Measurements from ENCODE around the gene COL4A5.

The COL4A5 gene

DNA sequence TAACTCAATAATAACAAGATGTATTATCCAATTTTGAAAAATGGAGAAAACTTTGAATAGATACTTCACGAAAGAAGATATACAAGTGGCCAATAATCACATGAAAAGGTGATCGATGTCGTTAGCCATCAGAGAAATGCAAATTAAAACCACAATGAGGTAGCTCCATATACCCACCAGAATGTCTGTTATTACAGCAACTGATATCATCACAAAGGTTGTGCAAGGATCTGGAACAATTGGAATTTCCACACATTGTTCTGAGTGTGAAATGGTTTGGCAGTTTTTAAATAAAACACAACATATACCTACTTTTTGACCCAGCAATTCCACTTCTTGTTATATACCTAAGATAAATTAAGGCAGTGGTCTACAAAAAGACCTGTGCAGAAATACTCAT, 225.1 kb downstream of the COL4A5 start:
- TF ChIP-seq CTCF (IDR thresholded peaks at IDR 0.05; ENCODE audit: control insufficient read depth, insufficient read depth, low read depth, low read length, missing control alignments): no peak
- no peak for DNase-seq (ENCODE audit: low read depth)
- no peak overlapping the region for H3K4me3 ChIP-seq (ENCODE audit: control insufficient read depth, low read depth, low read length)

DNA sequence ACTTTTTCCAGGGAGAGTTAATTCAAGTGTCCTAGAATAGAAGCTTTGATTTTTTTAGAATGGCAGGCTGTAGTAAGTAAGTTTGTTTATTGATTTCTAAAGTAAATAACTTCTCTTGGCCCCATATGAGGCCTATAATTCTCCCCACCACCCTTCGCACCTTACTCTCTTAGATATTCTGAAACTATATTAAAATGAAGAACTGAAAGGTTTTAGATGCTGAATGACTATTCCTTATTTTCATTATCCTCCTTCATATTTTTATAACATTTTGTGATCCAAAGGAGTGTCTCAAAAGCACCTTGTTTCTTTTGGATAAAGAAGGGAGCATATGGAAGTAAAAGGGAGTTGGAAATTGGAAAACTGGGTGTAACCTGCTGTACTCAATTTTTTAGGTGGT, 226.5 kb downstream of the COL4A5 start:
- no peak for DNase-seq (ENCODE audit: low read depth)
- H3K4me3 ChIP-seq (ENCODE audit: control insufficient read depth, low read depth, low read length): no peak overlapping the region
- TF ChIP-seq CTCF (IDR thresholded peaks at IDR 0.05; ENCODE audit: control insufficient read depth, insufficient read depth, low read depth, low read length, missing control alignments): no peak

- no peak for DNase-seq (ENCODE audit: low read depth)
- no peak overlapping the region for H3K4me3 ChIP-seq (ENCODE audit: control insufficient read depth, low read depth, low read length)
- TF ChIP-seq CTCF (IDR thresholded peaks at IDR 0.05; ENCODE audit: control insufficient read depth, insufficient read depth, low read depth, low read length, missing control alignments): no peak
Measured at GRCh38 chrX:108671526-108671925, 231.9 kb downstream of the COL4A5 start.

GRCh38 chrX:108696690-108697089, 257.1 kb downstream of the COL4A5 start:
- no peak overlapping the region for H3K4me3 ChIP-seq (ENCODE audit: control insufficient read depth, low read depth, low read length)
- DNase-seq (ENCODE audit: low read depth): no peak
- TF ChIP-seq CTCF (IDR thresholded peaks at IDR 0.05; ENCODE audit: control insufficient read depth, insufficient read depth, low read depth, low read length, missing control alignments): no peak

DNA sequence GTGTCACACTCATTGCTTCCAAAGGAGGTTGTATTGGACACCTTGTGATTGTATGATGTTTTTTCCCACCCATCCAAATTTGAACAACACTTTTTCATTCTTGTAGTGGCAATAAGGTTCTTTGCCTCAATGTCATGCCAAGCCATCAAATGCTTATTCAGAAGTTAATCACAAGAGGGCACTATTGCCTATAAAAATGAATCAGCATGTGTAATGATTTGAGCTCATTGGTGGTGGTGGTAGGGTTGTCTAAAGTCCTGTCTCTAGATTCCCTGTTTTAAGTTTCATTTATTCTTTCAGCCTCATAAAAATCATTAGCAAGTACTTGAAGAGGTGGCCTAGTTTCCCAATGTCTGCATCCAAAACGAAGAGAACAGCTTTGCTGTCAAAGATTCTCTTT, 259.7 kb downstream of the COL4A5 start:
- peak; percentile 32 for TF ChIP-seq CTCF (IDR thresholded peaks at IDR 0.05; ENCODE audit: control insufficient read depth, insufficient read depth, low read depth, low read length, missing control alignments)
- DNase-seq (ENCODE audit: low read depth): no peak
- no peak overlapping the region for H3K4me3 ChIP-seq (ENCODE audit: control insufficient read depth, low read depth, low read length)

GRCh38 chrX:108701633-108702032, 262.0 kb downstream of the COL4A5 start:
- no peak for TF ChIP-seq CTCF (IDR thresholded peaks at IDR 0.05; ENCODE audit: control insufficient read depth, insufficient read depth, low read depth, low read length, missing control alignments)
- no peak for DNase-seq (ENCODE audit: low read depth)
- no peak overlapping the region for H3K4me3 ChIP-seq (ENCODE audit: control insufficient read depth, low read depth, low read length)

- DNase-seq (ENCODE audit: low read depth): no peak
- no peak overlapping the region for H3K4me3 ChIP-seq (ENCODE audit: control insufficient read depth, low read depth, low read length)
- TF ChIP-seq CTCF (IDR thresholded peaks at IDR 0.05; ENCODE audit: control insufficient read depth, insufficient read depth, low read depth, low read length, missing control alignments): no peak
Measured at GRCh38 chrX:108702530-108702929, 262.9 kb downstream of the COL4A5 start.
